OCI-LY3 (cell line): Measurements from ENCODE around the gene MAPKBP1.

Source experiments
- H2AFZ ChIP-seq: fragments of 200-600, 300-600 bp; shearing (Covaris generic); 2 replicates; pipeline ENCODE4 v1.6.0; 2014; ENCODE audit warnings: antibody characterized with exemption, low read depth, low read length
- H3K27ac ChIP-seq: fragments of 200-600, 300-600 bp; sonication (generic); 2 replicates; pipeline ENCODE4 v1.5.1; 2014; ENCODE audit warnings: mild to moderate bottlenecking, low read length, moderate library complexity, mixed read lengths
- H3K27me3 ChIP-seq: fragments of 200-600, 300-600 bp; sonication (generic); 2 replicates; pipeline ENCODE4 v1.6.1; 2014; ENCODE audit warnings: low read depth, low read length, mixed read lengths
- H3K36me3 ChIP-seq: fragments of 200-600, 300-600 bp; sonication (generic); replicated peaks from 2 replicates; pipeline ENCODE3; 2014; ENCODE audit warnings: low read depth, low read length, mixed read lengths
- H3K4me1 ChIP-seq: fragments of 300-600, 200-600 bp; sonication (generic); 2 replicates; pipeline ENCODE4 v1.6.1; 2014; ENCODE audit warnings: low read length, mixed read lengths
- H3K4me2 ChIP-seq: fragments of 200-600, 300-600 bp; sonication (generic); 2 replicates; pipeline ENCODE4 v1.6.1; 2014; ENCODE audit warnings: low read length, mixed read lengths
- H3K4me3 ChIP-seq: fragments of 300-600, 200-600 bp; sonication (generic); 2 replicates; pipeline ENCODE4 v1.5.1; 2014; ENCODE audit warnings: antibody characterized with exemption, mild to moderate bottlenecking, low read length, moderate library complexity
- H3K79me2 ChIP-seq: fragments of 300-600, 200-600 bp; shearing (Covaris generic); 2 replicates; pipeline ENCODE4 v1.6.1; 2014; ENCODE audit warnings: mild to moderate bottlenecking, low read length, mixed read lengths
- H3K9ac ChIP-seq: fragments of 300-600, 200-600 bp; shearing (Covaris generic); 2 replicates; pipeline ENCODE4 v1.6.0; 2014; ENCODE audit warnings: mild to moderate bottlenecking, low read length, moderate library complexity
- H3K9me3 ChIP-seq: fragments of 200-600, 300-600 bp; shearing (Covaris generic); 2 replicates; pipeline ENCODE4 v1.6.1; 2014; ENCODE audit warnings: low read length, mixed read lengths; ENCODE audit not compliant: insufficient read depth
- H4K20me1 ChIP-seq: fragments of 200-600, 300-600 bp; sonication (generic); 2 replicates; pipeline ENCODE4 v1.6.1; 2016; ENCODE audit warnings: low read length, mixed read lengths; ENCODE audit not compliant: insufficient read depth
- CTCF ChIP-seq: fragments of 200-600, 300-600 bp; sonication (generic); IDR thresholded peaks from 2 replicates; pipeline ENCODE4 v1.5.1; 2014; ENCODE audit warnings: antibody characterized with exemption, low read length, low read depth
- EZH2phosphoT487 ChIP-seq: fragments of 200-600 bp; shearing (Covaris generic); IDR thresholded peaks from 2 replicates; pipeline ENCODE4 v1.6.1; 2018; ENCODE audit warnings: antibody characterized with exemption, mixed run types, low read depth

Gene MAPKBP1

GRCh38 chr15:41850482-41851166 lies 76.3 kb downstream of the MAPKBP1 start:
- Histone ChIP-seq H3K79me2 (no peaks in the 10 kb centered on the region), H3K9me3 (no peaks in the 10 kb centered on the region), H3K4me3 (no peak overlapping the region), H2AFZ (no peak overlapping the region), H3K36me3 (no peaks in the 10 kb centered on the region), H3K4me2 (no peak overlapping the region), H3K27me3 (no peaks in the 10 kb centered on the region), H4K20me1 (no peaks in the 10 kb centered on the region), H3K9ac (no peak overlapping the region), H3K27ac (no peak overlapping the region), H3K4me1 (no peaks in the 10 kb centered on the region)
- TF ChIP-seq EZH2phosphoT487: no peak
- no peak for TF ChIP-seq CTCF

DNA sequence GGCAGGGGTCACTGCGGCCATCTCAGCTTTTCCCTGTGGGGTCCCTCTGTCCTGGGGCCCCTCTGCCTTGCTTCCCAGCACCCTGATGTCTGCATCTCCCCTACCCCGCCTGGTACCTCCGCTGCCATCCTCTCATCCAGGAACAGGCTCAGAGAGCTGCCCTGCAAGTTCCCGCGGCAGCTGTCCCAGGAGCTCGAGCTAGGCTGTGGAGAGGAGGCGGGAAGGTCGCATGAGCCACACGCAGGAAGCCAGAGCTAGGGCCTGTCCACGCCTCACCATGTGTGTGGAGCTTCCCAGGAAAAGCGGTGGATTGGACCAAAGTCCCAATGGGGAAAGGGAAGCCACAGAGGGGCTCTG lies 76.9 kb downstream of the MAPKBP1 start:
- Histone ChIP-seq H2AFZ (no peak overlapping the region), H3K27me3 (no peaks in the 10 kb centered on the region), H3K4me2 (no peak overlapping the region), H4K20me1 (no peaks in the 10 kb centered on the region), H3K79me2 (no peaks in the 10 kb centered on the region), H3K9ac (no peak overlapping the region), H3K36me3 (no peaks in the 10 kb centered on the region), H3K27ac (no peak overlapping the region), H3K4me3 (no peak overlapping the region), H3K9me3 (no peaks in the 10 kb centered on the region), H3K4me1 (no peaks in the 10 kb centered on the region)
- TF ChIP-seq CTCF (no peak), EZH2phosphoT487 (no peak)

DNA sequence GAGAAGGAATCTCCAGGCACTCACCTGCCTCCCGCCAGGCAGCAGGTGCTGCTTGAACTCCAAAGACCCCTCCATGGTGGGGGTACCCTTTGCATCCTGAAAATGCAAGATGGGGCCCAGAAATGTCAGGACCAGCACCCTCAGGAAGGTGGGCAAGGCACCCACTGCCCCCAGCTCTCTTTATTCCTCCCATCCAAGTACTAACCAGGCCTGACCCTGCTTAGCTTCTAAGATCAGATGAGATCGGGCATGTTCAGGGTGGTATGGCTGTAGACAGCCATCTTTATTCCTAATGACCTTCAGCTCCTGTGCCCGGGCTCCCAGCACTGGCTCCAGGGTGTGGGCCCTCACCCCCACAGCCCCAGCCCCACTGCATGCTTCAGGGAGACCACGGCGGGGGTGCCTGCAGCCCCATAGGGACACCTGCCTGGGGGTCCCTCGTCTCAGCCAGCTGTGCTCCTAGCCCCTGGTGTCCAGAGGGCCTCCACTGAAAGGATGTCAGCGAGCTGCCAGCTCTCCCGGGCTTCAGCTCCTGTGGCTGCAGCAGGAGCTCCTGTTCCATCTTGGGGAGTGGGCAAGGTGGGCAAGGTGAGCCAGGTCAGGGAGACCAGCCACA lies 77.6 kb downstream of the MAPKBP1 start:
- no peaks in the 10 kb centered on the region for H3K36me3 ChIP-seq
- H3K4me2 ChIP-seq: no peak overlapping the region
- H3K79me2 ChIP-seq: no peaks in the 10 kb centered on the region
- H3K4me1 ChIP-seq: no peaks in the 10 kb centered on the region
- no peaks in the 10 kb centered on the region for H3K27me3 ChIP-seq
- no peak overlapping the region for H3K4me3 ChIP-seq
- H3K9me3 ChIP-seq: no peaks in the 10 kb centered on the region
- no peak for TF ChIP-seq CTCF
- no peak for TF ChIP-seq EZH2phosphoT487
- H2AFZ ChIP-seq: no peak overlapping the region
- H3K9ac ChIP-seq: no peak overlapping the region
- no peak overlapping the region for H3K27ac ChIP-seq
- no peaks in the 10 kb centered on the region for H4K20me1 ChIP-seq

DNA sequence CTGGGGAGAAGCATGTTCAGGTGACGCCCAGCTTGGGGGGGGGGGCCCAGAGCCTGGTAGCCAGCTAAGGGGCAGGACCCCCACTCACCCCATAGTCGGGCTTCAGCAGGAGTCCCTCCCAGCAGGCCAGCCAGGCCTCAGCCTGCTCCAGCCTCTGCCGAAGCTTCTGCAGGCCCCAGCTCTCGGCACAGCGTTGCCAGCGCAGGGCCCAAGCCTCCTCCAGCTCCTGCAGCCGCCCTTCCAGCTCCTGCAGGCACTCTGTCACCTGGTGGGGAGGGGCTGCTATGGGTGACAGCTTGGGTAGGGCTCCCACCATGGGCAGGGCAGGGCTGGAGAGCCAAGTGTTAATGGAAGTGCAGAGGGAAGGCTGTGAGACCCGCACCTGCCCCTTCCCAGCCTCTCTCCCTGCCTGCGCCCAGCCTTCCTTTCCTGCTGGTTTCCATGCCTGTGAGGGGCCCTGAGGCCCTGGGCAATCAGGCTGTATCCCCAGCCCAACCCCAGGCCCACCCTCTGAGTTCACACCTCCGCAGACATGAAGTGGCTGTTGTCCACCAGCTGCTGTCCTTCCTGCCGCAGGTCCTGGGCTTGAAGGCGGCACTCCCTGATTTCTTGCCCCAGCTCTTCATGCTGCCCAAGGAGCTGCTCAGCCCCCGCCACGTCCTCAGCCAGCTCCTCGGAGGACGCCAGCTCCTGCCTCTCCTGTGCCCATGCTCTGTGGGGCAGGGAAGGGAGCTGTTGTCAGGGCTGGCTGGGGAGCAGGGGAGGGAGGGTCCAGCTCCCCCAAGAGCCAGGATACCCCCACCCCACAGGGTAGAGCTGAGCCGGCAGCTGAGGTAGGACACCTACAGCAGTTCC lies 78.7 kb downstream of the MAPKBP1 start:
- Histone ChIP-seq H3K27ac (no peak overlapping the region), H3K4me1 (no peaks in the 10 kb centered on the region), H3K4me2 (no peak overlapping the region), H3K4me3 (no peak overlapping the region), H3K36me3 (no peaks in the 10 kb centered on the region), H3K9ac (no peak overlapping the region), H4K20me1 (no peaks in the 10 kb centered on the region), H3K79me2 (no peaks in the 10 kb centered on the region), H2AFZ (no peak overlapping the region), H3K27me3 (no peaks in the 10 kb centered on the region), H3K9me3 (no peaks in the 10 kb centered on the region)
- no peak for TF ChIP-seq CTCF
- no peak for TF ChIP-seq EZH2phosphoT487
